CD14-positive monocyte (primary cell): ENCODE measurements around the gene DUSP3. TPM values are rescaled to one million over a fixed set of nuclear protein-coding genes. Genes with fewer than 3 reads are reported as not detected.

Source experiments
- DNase-seq, 3 donors: peaks; one replicate each; pipeline ENCODE4 v3.0.0-alpha.2; 2011 to 2022
- H2AFZ ChIP-seq: 2 replicates; pipeline ENCODE4 v1.6.0; 2012; ENCODE audit warnings: mild to moderate bottlenecking, low read depth, low read length, inconsistent platforms; ENCODE audit not compliant: insufficient read depth, poor library complexity, severe bottlenecking
- H3K27ac ChIP-seq, 2 donors: 1 replicate in 1 of 2; 2 replicates in 1 of 2; pipeline ENCODE4 v1.5.1; 2012 to 2013; ENCODE audit warnings: low read length in 2 of 2, control low read depth in 1 of 2, inconsistent platforms in 1 of 2, low read depth in 1 of 2, mild to moderate bottlenecking in 1 of 2
- H3K27me3 ChIP-seq, 2 donors: one replicate each; pipeline versions ENCODE4 v1.6.0 to v1.6.1; 2011 to 2013; ENCODE audit warnings: low read length in 2 of 2; ENCODE audit not compliant: control insufficient read depth in 2 of 2, insufficient read depth in 2 of 2
- H3K36me3 ChIP-seq, 2 donors: replicated peaks in 1 of 2; 1 replicate in 1 of 2; 2 replicates in 1 of 2; pipeline versions ENCODE4 v1.5.1 to v1.6.1; 2012 to 2013; ENCODE audit warnings: low read length in 2 of 2, control low read depth in 1 of 2, inconsistent platforms in 1 of 2, mild to moderate bottlenecking in 1 of 2; ENCODE audit not compliant: insufficient read depth in 2 of 2, control insufficient read depth in 1 of 2
- H3K4me1 ChIP-seq, 2 donors: 1 replicate in 1 of 2; 2 replicates in 1 of 2; pipeline versions ENCODE4 v1.5.1 to v1.6.1; 2012 to 2013; ENCODE audit warnings: low read length in 2 of 2, control low read depth in 1 of 2, inconsistent platforms in 1 of 2, mild to moderate bottlenecking in 1 of 2, moderate library complexity in 1 of 2; ENCODE audit not compliant: insufficient read depth in 2 of 2, control insufficient read depth in 1 of 2
- H3K4me2 ChIP-seq: replicated peaks from 2 replicates; pipeline ENCODE3; 2012; ENCODE audit warnings: low read length, moderate library complexity, mild to moderate bottlenecking; ENCODE audit not compliant: poor library complexity, severe bottlenecking; ENCODE audit errors: extremely low read depth
- H3K4me3 ChIP-seq, 3 experiments: fragments of 200-600 bp in 1 of 3; sonication (generic) in 1 of 3; replicated peaks in 1 of 3; 1 replicate in 2 of 3; 2 replicates in 1 of 3; pipeline ENCODE4 v1.5.1; 2011 to 2013; ENCODE audit warnings: low read length in 3 of 3, mild to moderate bottlenecking in 3 of 3, control low read depth in 2 of 3, low read depth in 2 of 3, inconsistent platforms in 1 of 3, moderate library complexity in 1 of 3
- H3K79me2 ChIP-seq: 2 replicates; pipeline ENCODE4 v1.6.0; 2012; ENCODE audit warnings: mild to moderate bottlenecking, control low read depth, inconsistent platforms, low read length, moderate library complexity; ENCODE audit not compliant: insufficient read depth
- H3K9ac ChIP-seq: 2 replicates; pipeline ENCODE4 v1.6.0; 2017; ENCODE audit warnings: low read length, mild to moderate bottlenecking; ENCODE audit not compliant: insufficient read depth, poor library complexity, severe bottlenecking
- H3K9me3 ChIP-seq, 2 donors: replicated peaks in 1 of 2; 1 replicate in 1 of 2; 2 replicates in 1 of 2; pipeline versions ENCODE4 v1.5.1 to v1.6.1; 2012 to 2013; ENCODE audit warnings: low read length in 2 of 2, control low read depth in 1 of 2; ENCODE audit not compliant: control insufficient read depth in 1 of 2, insufficient read depth in 1 of 2
- H4K20me1 ChIP-seq: 2 replicates; pipeline ENCODE4 v1.6.0; 2012; ENCODE audit warnings: mild to moderate bottlenecking, low read length, control low read depth, moderate library complexity; ENCODE audit not compliant: insufficient read depth
- H3K27ac Mint-ChIP-seq, 7 donors: one replicate each; pipeline ENCODE4 v1.8.0; 2020; ENCODE audit warnings: mild to moderate bottlenecking in 7 of 7, mixed read lengths in 7 of 7, moderate library complexity in 6 of 7, inconsistent platforms in 2 of 7
- H3K27me3 Mint-ChIP-seq, 3 donors: one replicate each; pipeline ENCODE4 v1.8.0; 2021 to 2022; ENCODE audit warnings: low read depth in 3 of 3, mild to moderate bottlenecking in 3 of 3, mixed read lengths in 3 of 3, moderate library complexity in 3 of 3, inconsistent platforms in 1 of 3
- H3K36me3 Mint-ChIP-seq, 2 donors: one replicate each; pipeline ENCODE4 v1.8.0; 2020; ENCODE audit warnings: mixed read lengths in 2 of 2, inconsistent platforms in 1 of 2, mild to moderate bottlenecking in 1 of 2
- H3K4me1 Mint-ChIP-seq: one replicate; pipeline ENCODE4 v1.8.0; 2020; ENCODE audit warnings: mild to moderate bottlenecking, mixed read lengths
- H3K4me3 Mint-ChIP-seq, 2 donors: one replicate each; pipeline ENCODE4 v1.8.0; 2020; ENCODE audit warnings: mild to moderate bottlenecking in 2 of 2, mixed read lengths in 2 of 2, moderate library complexity in 1 of 2
- H3K9me3 Mint-ChIP-seq, 7 donors: one replicate each; pipeline ENCODE4 v1.8.0; 2020 to 2022; ENCODE audit warnings: mixed read lengths in 7 of 7, mild to moderate bottlenecking in 6 of 7, moderate library complexity in 6 of 7, inconsistent platforms in 2 of 7
- CTCF ChIP-seq: fragments of 200-600 bp; IDR thresholded peaks from one replicate; pipeline ENCODE4 v1.8.0; 2022; ENCODE audit warnings: antibody characterized with exemption, mild to moderate bottlenecking
- WGBS: methylation state at CpG from one replicate; pipeline ENCODE4 v1.1.5; 2013; ENCODE audit warnings: missing lambda C conversion rate; ENCODE audit not compliant: insufficient coverage; 5-methylcytosine and 5-hydroxymethylcytosine counted together
- intact Hi-C, 2 donors: fragments of 100-400 bp; cut with micrococcal nuclease; formaldehyde crosslinking; loops; one replicate each; pipeline versions ENCODE4 v1.15.0 to v1.15.1; 2023
- polyA plus RNA-seq, 3 donors: library from polyadenylated mRNA; depleted of rRNA in 1 of 3; unstranded in 2 of 3; stranded (reverse) in 1 of 3; fragments of 300-500 nt in 2 of 3; fragments of >200 nt in 1 of 3; fragmentation: Illumina TruSeq in 2 of 3; gene quantifications; 1 replicate in 2 of 3; 2 replicates in 1 of 3; pipeline ENCODE4 v1.2.3, GENCODE V29; 2012 to 2021

The DUSP3 gene
- polyA plus RNA-seq, 3 donors: 36.7 to 78.5 (median 58.9) TPM

DNA sequence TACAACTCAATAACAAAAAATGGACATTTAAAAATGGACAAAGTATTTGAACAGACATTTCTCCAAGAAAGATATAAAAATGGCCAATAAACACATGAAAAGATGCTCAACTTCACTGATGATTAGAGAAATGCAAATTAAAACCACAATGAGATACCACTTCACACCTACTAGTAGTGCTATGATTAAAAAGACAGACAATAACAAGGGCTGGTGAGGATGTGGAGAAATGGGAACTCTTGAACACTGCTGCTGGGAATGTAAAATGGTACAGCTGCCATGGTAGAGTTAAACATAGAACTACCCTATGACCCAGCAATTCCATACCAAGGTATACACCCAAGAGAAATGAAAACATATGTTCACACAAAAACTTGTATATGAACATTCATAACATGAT is 26.3 kb upstream of the DUSP3 start:
- no peak for TF ChIP-seq CTCF
- Histone ChIP-seq H3K27ac (no peak overlapping the region), H3K4me2 (no peak overlapping the region), H3K4me1 (no peaks in the 10 kb centered on the region), H4K20me1 (no peaks in the 10 kb centered on the region), H3K79me2 (no peaks in the 10 kb centered on the region), H3K36me3 (no peaks in the 10 kb centered on the region), H2AFZ (no peak overlapping the region), H3K4me3 (no peak overlapping the region), H3K9me3 (no peaks in the 10 kb centered on the region), H3K27me3 (no peaks in the 10 kb centered on the region), H3K9ac (no peak overlapping the region)
- Mint-ChIP-seq H3K4me1 (peaks cover 3% of the 10 kb centered on the region), H3K36me3 (peaks cover 5 to 7% of the 10 kb centered on the region in 2 donors), H3K27ac (no peak overlapping the region), H3K27me3 (peaks cover 0 to 1% (median 0%) of the 10 kb centered on the region in 3 donors), H3K9me3 (peaks cover 0 to 4% (median 0%) of the 10 kb centered on the region in 7 donors), H3K4me3 (no peak overlapping the region)
- intact Hi-C loops: no loop called here
- DNase-seq: no peak

- Mint-ChIP-seq H3K36me3 (peaks cover 5 to 7% of the 10 kb centered on the region in 2 donors), H3K27me3 (peaks cover 0 to 1% (median 0%) of the 10 kb centered on the region in 3 donors), H3K4me3 (no peak overlapping the region), H3K9me3 (peaks cover 0 to 4% (median 0%) of the 10 kb centered on the region in 7 donors), H3K4me1 (peaks cover 3% of the 10 kb centered on the region), H3K27ac (no peak overlapping the region)
- no peaks in the 10 kb centered on the region for H3K27me3 ChIP-seq
- intact Hi-C loops: no loop called here
- no peak overlapping the region for H3K4me3 ChIP-seq
- no peak for TF ChIP-seq CTCF
- H3K4me1 ChIP-seq: no peaks in the 10 kb centered on the region
- H3K79me2 ChIP-seq: no peaks in the 10 kb centered on the region
- no peaks in the 10 kb centered on the region for H4K20me1 ChIP-seq
- no peak overlapping the region for H2AFZ ChIP-seq
- no peaks in the 10 kb centered on the region for H3K36me3 ChIP-seq
- no peak for DNase-seq
- 92% methylated on average over 2 of the region's 4 CpGs for WGBS
- H3K4me2 ChIP-seq: no peak overlapping the region
- no peak overlapping the region for H3K27ac ChIP-seq
- H3K9me3 ChIP-seq: no peaks in the 10 kb centered on the region
- H3K9ac ChIP-seq: no peak overlapping the region
Observed at GRCh38 chr17:43803758-43804157, 25.0 kb upstream of the DUSP3 start.
